ENCODE measurements around the gene PLS3. TPM values are rescaled to one million over a fixed set of nuclear protein-coding genes. Genes with fewer than 3 reads are reported as not detected.
"Not testable (repeated sequence)": the region's sequence is repeated elsewhere in the genome, so short reads cannot be mapped to it uniquely, and the experiment has no call there.

Gene PLS3
- polyA plus RNA-seq, 6 donors from 2014 or later: 0.32 TPM; not detected in 5

GRCh38 chrX:115642311-115642710 is 81.3 kb downstream of the PLS3 start:
- DNase-seq: no peak
- ATAC-seq (ENCODE audit: low read depth in 2 of 2): no peak
- no peaks in the 10 kb centered on the region for H3K36me3 Mint-ChIP-seq
- H3K9me3 Mint-ChIP-seq: no peaks in the 10 kb centered on the region
- no peak overlapping the region for H3K4me3 Mint-ChIP-seq
- no peaks in the 10 kb centered on the region for H3K4me1 Mint-ChIP-seq
- peaks cover 0 to 12% (median 0%) of the 10 kb centered on the region in 3 donors for H3K27me3 Mint-ChIP-seq
- no peak overlapping the region for H3K27ac Mint-ChIP-seq

- Mint-ChIP-seq H3K4me1 (no peaks in the 10 kb centered on the region), H3K9me3 (no peaks in the 10 kb centered on the region), H3K36me3 (no peaks in the 10 kb centered on the region), H3K27me3 (peaks cover 0 to 12% (median 0%) of the 10 kb centered on the region in 3 donors), H3K27ac (no peak overlapping the region), H3K4me3 (no peak overlapping the region)
- peak; percentile 15 for DNase-seq
- no peak for ATAC-seq (ENCODE audit: low read depth in 2 of 2)
Observed at GRCh38 chrX:115642895-115643530, 82.0 kb downstream of the PLS3 start.

- not testable (repeated sequence) for H3K27ac Mint-ChIP-seq; H3K4me3 Mint-ChIP-seq; H3K4me1 Mint-ChIP-seq; DNase-seq; ATAC-seq (ENCODE audit: low read depth in 2 of 2); H3K36me3 Mint-ChIP-seq; H3K9me3 Mint-ChIP-seq
- peaks cover 0 to 12% (median 0%) of the 10 kb centered on the region in 3 donors for H3K27me3 Mint-ChIP-seq
Observed at GRCh38 chrX:115644397-115644796, 83.4 kb downstream of the PLS3 start.

GRCh38 chrX:115649461-115650063 is 88.6 kb downstream of the PLS3 start:
- no peak overlapping the region for H3K4me3 Mint-ChIP-seq
- H3K9me3 Mint-ChIP-seq: no peaks in the 10 kb centered on the region
- no peak overlapping the region for H3K27ac Mint-ChIP-seq
- no peaks in the 10 kb centered on the region for H3K27me3 Mint-ChIP-seq
- no peak for ATAC-seq (ENCODE audit: low read depth in 2 of 2)
- no peaks in the 10 kb centered on the region for H3K36me3 Mint-ChIP-seq
- no peaks in the 10 kb centered on the region for H3K4me1 Mint-ChIP-seq
- no peak for DNase-seq

GRCh38 chrX:115650449-115650848 is 89.5 kb downstream of the PLS3 start:
- peak overlapping the region in 1 of 6 donors; percentile 29 for H3K27ac Mint-ChIP-seq
- no peaks in the 10 kb centered on the region for H3K9me3 Mint-ChIP-seq

GRCh38 chrX:115650916-115651315 is 89.9 kb downstream of the PLS3 start:
- no peaks in the 10 kb centered on the region for H3K9me3 Mint-ChIP-seq
- no peaks in the 10 kb centered on the region for H3K4me1 Mint-ChIP-seq
- H3K27me3 Mint-ChIP-seq: peaks cover 0 to 3% (median 0%) of the 10 kb centered on the region in 3 donors
- no peak for ATAC-seq (ENCODE audit: low read depth in 2 of 2)
- no peak overlapping the region for H3K4me3 Mint-ChIP-seq
- no peaks in the 10 kb centered on the region for H3K36me3 Mint-ChIP-seq
- DNase-seq: no peak
- H3K27ac Mint-ChIP-seq: peak overlapping the region in 1 of 6 donors; percentile 29

More at GRCh38 chrX:115650449-115650848, 89.5 kb downstream of the PLS3 start:
- Mint-ChIP-seq H3K27me3 (no peaks in the 10 kb centered on the region), H3K4me3 (no peak overlapping the region), H3K36me3 (no peaks in the 10 kb centered on the region), H3K4me1 (no peaks in the 10 kb centered on the region)
- ATAC-seq (ENCODE audit: low read depth in 2 of 2): no peak
- no peak for DNase-seq

GRCh38 chrX:115652221-115652620 is 91.2 kb downstream of the PLS3 start:
- Mint-ChIP-seq H3K27ac (no peak overlapping the region), H3K9me3 (peaks cover 0 to 2% (median 0%) of the 10 kb centered on the region in 7 donors), H3K4me3 (no peak overlapping the region), H3K27me3 (peaks cover 0 to 14% (median 0%) of the 10 kb centered on the region in 3 donors), H3K4me1 (no peaks in the 10 kb centered on the region), H3K36me3 (no peaks in the 10 kb centered on the region)
- DNase-seq (no peak), ATAC-seq (ENCODE audit: low read depth in 2 of 2) (no peak)

- Mint-ChIP-seq H3K27ac (no peak overlapping the region), H3K4me1 (no peaks in the 10 kb centered on the region), H3K9me3 (peaks cover 0 to 5% (median 0%) of the 10 kb centered on the region in 7 donors), H3K27me3 (no peaks in the 10 kb centered on the region), H3K4me3 (no peak overlapping the region), H3K36me3 (no peaks in the 10 kb centered on the region)
- no peak for DNase-seq
- no peak for ATAC-seq (ENCODE audit: low read depth in 2 of 2)
Observed at GRCh38 chrX:115665122-115665521, 104.1 kb downstream of the PLS3 start.

- Mint-ChIP-seq H3K36me3 (no peaks in the 10 kb centered on the region), H3K27me3 (no peaks in the 10 kb centered on the region), H3K9me3 (no peaks in the 10 kb centered on the region), H3K4me1 (no peaks in the 10 kb centered on the region), H3K27ac (no peak overlapping the region), H3K4me3 (no peak overlapping the region)
- ATAC-seq (ENCODE audit: low read depth in 2 of 2) (no peak), DNase-seq (no peak)
Observed at GRCh38 chrX:115679460-115679859, 118.5 kb downstream of the PLS3 start.

- Mint-ChIP-seq H3K4me3 (no peak overlapping the region), H3K27me3 (peaks cover 0 to 9% (median 0%) of the 10 kb centered on the region in 3 donors), H3K27ac (no peak overlapping the region), H3K9me3 (no peaks in the 10 kb centered on the region), H3K4me1 (peaks cover 0 to 4% (median 4%) of the 10 kb centered on the region in 3 donors), H3K36me3 (no peaks in the 10 kb centered on the region)
- DNase-seq: no peak
- no peak for ATAC-seq (ENCODE audit: low read depth in 2 of 2)
Observed at GRCh38 chrX:115687595-115687994, 126.6 kb downstream of the PLS3 start.

GRCh38 chrX:115689931-115690330 is 129.0 kb downstream of the PLS3 start:
- ATAC-seq (ENCODE audit: low read depth in 2 of 2) (no peak), DNase-seq (no peak)
- no peak overlapping the region for H3K4me3 Mint-ChIP-seq
- no peak overlapping the region for H3K27ac Mint-ChIP-seq
- H3K4me1 Mint-ChIP-seq: peaks cover 0 to 4% (median 4%) of the 10 kb centered on the region in 3 donors
- no peaks in the 10 kb centered on the region for H3K36me3 Mint-ChIP-seq
- H3K27me3 Mint-ChIP-seq: peaks cover 0 to 15% (median 0%) of the 10 kb centered on the region in 3 donors
- peaks cover 0 to 2% (median 0%) of the 10 kb centered on the region in 7 donors for H3K9me3 Mint-ChIP-seq

- Mint-ChIP-seq H3K36me3 (no peaks in the 10 kb centered on the region), H3K9me3 (peaks cover 0 to 2% (median 0%) of the 10 kb centered on the region in 7 donors), H3K4me1 (peaks cover 0 to 4% (median 4%) of the 10 kb centered on the region in 3 donors), H3K27ac (no peak overlapping the region), H3K27me3 (peaks cover 0 to 19% (median 0%) of the 10 kb centered on the region in 3 donors), H3K4me3 (no peak overlapping the region)
- DNase-seq: peak; percentile 3
- ATAC-seq (ENCODE audit: low read depth in 2 of 2): peak; percentile 30 to 32
Observed at GRCh38 chrX:115690511-115691216, 129.7 kb downstream of the PLS3 start.

GRCh38 chrX:115693476-115693875 is 132.5 kb downstream of the PLS3 start:
- no peaks in the 10 kb centered on the region for H3K36me3 Mint-ChIP-seq
- DNase-seq: no peak
- peaks cover 0 to 19% (median 0%) of the 10 kb centered on the region in 3 donors for H3K27me3 Mint-ChIP-seq
- H3K27ac Mint-ChIP-seq: peak overlapping the region in 1 of 6 donors; percentile 59
- peaks cover 0 to 4% (median 4%) of the 10 kb centered on the region in 3 donors for H3K4me1 Mint-ChIP-seq
- peaks cover 0 to 2% (median 0%) of the 10 kb centered on the region in 7 donors for H3K9me3 Mint-ChIP-seq
- no peak overlapping the region for H3K4me3 Mint-ChIP-seq
- ATAC-seq (ENCODE audit: low read depth in 2 of 2): no peak
